HCT116 (cell line): Measurements from ENCODE around the gene SYNGR1. TPM values are rescaled to one million over a fixed set of nuclear protein-coding genes. Genes with fewer than 3 reads are reported as not detected.

Experiments
- ATAC-seq: fragments of 200-7000 bp; cut with Tn5 transposase; 2 replicates; pipeline ENCODE4 v1.9.1; 2020; ENCODE audit warnings: mild to moderate bottlenecking, moderate library complexity
- BruUV-seq: library from RNA; stranded (reverse); fragments of 400-500 nt; replicated peaks from 2 replicates; lab custom pipeline; 2021; lab: Mats Ljungman, UMichigan
- CTCF ChIA-PET: fragments of 300-600 bp; sonication (Branson Sonifier 250); formaldehyde crosslinking; loops from one replicate; lab custom pipeline; 2021; ENCODE audit warnings: antibody characterized with exemption; lab: Charles Lee
- POLR2A ChIA-PET: fragments of 300-600, 350-600 bp; sonication (Branson Sonifier 250); formaldehyde crosslinking; loops from one replicate; lab custom pipeline; 2021; ENCODE audit warnings: antibody characterized with exemption; lab: Charles Lee
- RAD21 ChIA-PET, 2 experiments: fragments of 300-600 bp; sonication (Branson Sonifier 250); formaldehyde crosslinking; loops; one replicate each; lab custom pipeline; 2023; ENCODE audit warnings: low total read pairs in 2 of 2; ENCODE audit not compliant: uncharacterized antibody in 2 of 2, unreplicated experiment in 2 of 2, low non-redundant PET in 1 of 2; lab: Charles Lee
- DNase-seq: peaks from one replicate; pipeline ENCODE4 v3.0.0-alpha.2; 2010; ENCODE audit warnings: low read depth, low spot score
- H2AFZ ChIP-seq: fragments of 200-600 bp; shearing (Covaris generic), sonication (generic); 2 replicates; pipeline ENCODE4 v1.6.1; 2017; ENCODE audit warnings: low read depth, mixed run types, mixed read lengths, antibody characterized with exemption, low read length; ENCODE audit not compliant: poor library complexity, severe bottlenecking
- H3K27ac ChIP-seq: 2 replicates; pipeline ENCODE4 v1.5.1; 2012; ENCODE audit warnings: low read depth, low read length
- H3K27me3 ChIP-seq: fragments of 200-600 bp; sonication (generic); 2 replicates; pipeline ENCODE4 v1.6.1; 2016; ENCODE audit warnings: mixed run types, low read length, mixed read lengths; ENCODE audit not compliant: insufficient read depth
- H3K36me3 ChIP-seq, 2 experiments: fragments of 200-500 bp in 1 of 2; fragments of 200-600 bp in 1 of 2; sonication (Bioruptor generic) in 1 of 2; sonication (generic) in 1 of 2; 2 replicates each; pipeline versions ENCODE4 v1.5.1 to v1.6.1; 2014 to 2016; ENCODE audit warnings: low read length in 2 of 2, inconsistent platforms in 1 of 2, mixed read lengths in 1 of 2, mixed run types in 1 of 2; ENCODE audit not compliant: insufficient read depth in 2 of 2, control insufficient read depth in 1 of 2
- H3K4me1 ChIP-seq, 2 experiments: fragments of 200-600 bp in 1 of 2; sonication (generic) in 1 of 2; 2 replicates each; pipeline versions ENCODE4 v1.5.1 to v1.6.1; 2012 to 2017; ENCODE audit warnings: low read length in 2 of 2, inconsistent platforms in 1 of 2, mild to moderate bottlenecking in 1 of 2, mixed read lengths in 1 of 2, mixed run types in 1 of 2, moderate library complexity in 1 of 2; ENCODE audit not compliant: insufficient read depth in 2 of 2, control insufficient read depth in 1 of 2
- H3K4me2 ChIP-seq: fragments of 200-600 bp; sonication (generic); 2 replicates; pipeline ENCODE4 v1.6.1; 2017; ENCODE audit warnings: mixed run types, low read length, mixed read lengths
- H3K4me3 ChIP-seq, 2 experiments: fragments of 200-600 bp in 1 of 2; sonication (generic) in 1 of 2; replicated peaks in 1 of 2; 2 replicates each; pipeline ENCODE4 v1.5.1; 2011 to 2016; ENCODE audit warnings: low read length in 2 of 2, control low read depth in 1 of 2, low read depth in 1 of 2, mild to moderate bottlenecking in 1 of 2, mixed read lengths in 1 of 2, mixed run types in 1 of 2
- H3K79me2 ChIP-seq: fragments of 200-600 bp; sonication (generic); 2 replicates; pipeline ENCODE4 v1.6.1; 2017; ENCODE audit warnings: mild to moderate bottlenecking, mixed run types, low read length, moderate library complexity, mixed read lengths; ENCODE audit not compliant: insufficient read depth
- H3K9ac ChIP-seq: fragments of 200-600 bp; sonication (generic); 2 replicates; pipeline ENCODE4 v1.6.1; 2016; ENCODE audit warnings: low read length, mixed read lengths
- H3K9me2 ChIP-seq: fragments of 200-600 bp; sonication (generic), shearing (Covaris generic); 2 replicates; pipeline ENCODE4 v1.6.1; 2017; ENCODE audit warnings: mixed run types, mild to moderate bottlenecking, moderate library complexity; ENCODE audit not compliant: insufficient read depth
- H3K9me3 ChIP-seq, 2 experiments: fragments of 200-500 bp in 1 of 2; fragments of 200-600 bp in 1 of 2; sonication (Bioruptor generic) in 1 of 2; sonication (generic) in 1 of 2; 2 replicates each; pipeline ENCODE4 v1.6.1; 2014 to 2017; ENCODE audit warnings: low read length in 2 of 2, mixed read lengths in 2 of 2, inconsistent platforms in 1 of 2, low read depth in 1 of 2, mild to moderate bottlenecking in 1 of 2, mixed run types in 1 of 2, moderate library complexity in 1 of 2; ENCODE audit not compliant: control insufficient read depth in 1 of 2, insufficient read depth in 1 of 2
- H4K20me1 ChIP-seq: fragments of 200-600 bp; sonication (generic), shearing (Covaris generic); 2 replicates; pipeline ENCODE4 v1.6.1; 2017; ENCODE audit warnings: mixed run types, mild to moderate bottlenecking, moderate library complexity; ENCODE audit not compliant: insufficient read depth
- CBX3 ChIP-seq: IDR thresholded peaks from 2 replicates; pipeline ENCODE4 v1.6.1; 2012; ENCODE audit warnings: low read depth
- CTCF ChIP-seq, 3 experiments: fragments of 200-600 bp in 1 of 3; sonication (generic) in 1 of 3; IDR thresholded peaks in 2 of 3; conservative IDR thresholded peaks in 1 of 3; 2 replicates each; pipeline ENCODE4 v1.5.1; 2012 to 2017; ENCODE audit warnings: low read depth in 2 of 3, low read length in 2 of 3, antibody characterized with exemption in 1 of 3, borderline replicate concordance in 1 of 3, control low read depth in 1 of 3, mild to moderate bottlenecking in 1 of 3, mixed read lengths in 1 of 3, mixed run types in 1 of 3, moderate library complexity in 1 of 3; ENCODE audit not compliant: insufficient read depth in 1 of 3
- POLR2A ChIP-seq: IDR thresholded peaks from 2 replicates; pipeline ENCODE4 v1.7.0; 2011; ENCODE audit warnings: borderline replicate concordance; ENCODE audit not compliant: insufficient read depth, insufficient read length; ENCODE audit errors: extremely low read depth
- RAD21 ChIP-seq: IDR thresholded peaks from 2 replicates; pipeline ENCODE4 v1.6.1; 2012; ENCODE audit warnings: low read depth, mild to moderate bottlenecking
- REST ChIP-seq: IDR thresholded peaks from 2 replicates; pipeline ENCODE4 v1.6.1; 2012; ENCODE audit warnings: low read depth
- SIN3A ChIP-seq: IDR thresholded peaks from 2 replicates; pipeline ENCODE4 v1.6.1; 2012; ENCODE audit warnings: low read depth
- SRF ChIP-seq: IDR thresholded peaks from 2 replicates; pipeline ENCODE4 v1.6.1; 2012; ENCODE audit warnings: low read depth
- TCF7L2 ChIP-seq: IDR thresholded peaks from 2 replicates; pipeline ENCODE4 v1.7.0; 2011; ENCODE audit warnings: borderline replicate concordance, inconsistent platforms; ENCODE audit not compliant: insufficient read depth, insufficient read length; ENCODE audit errors: extremely low read depth
- ZBTB33 ChIP-seq: IDR thresholded peaks from 2 replicates; pipeline ENCODE4 v1.6.1; 2011; ENCODE audit warnings: mild to moderate bottlenecking, low read length, moderate library complexity; ENCODE audit not compliant: insufficient replicate concordance; ENCODE audit errors: extremely low read depth
- intact Hi-C: fragments of 100-400 bp; cut with micrococcal nuclease; formaldehyde crosslinking; loops from 2 replicates; pipeline ENCODE4 v1.10.0; 2022
- total RNA-seq: library from RNA; stranded (reverse); gene quantifications from one replicate; pipeline ENCODE4 v1.2.1, GENCODE V29; 2021; ENCODE audit not compliant: unreplicated experiment
- TF ChIP-seq, protein P1 (sequence below): IDR thresholded peaks from 2 replicates; pipeline ENCODE4 v1.6.1; 2012
- TF ChIP-seq, protein P2 (sequence below): IDR thresholded peaks from 2 replicates; pipeline ENCODE4 v1.6.1; 2012

SYNGR1 gene
- total RNA-seq, 1 experiment from 2014 or later = 20.7 TPM

DNA sequence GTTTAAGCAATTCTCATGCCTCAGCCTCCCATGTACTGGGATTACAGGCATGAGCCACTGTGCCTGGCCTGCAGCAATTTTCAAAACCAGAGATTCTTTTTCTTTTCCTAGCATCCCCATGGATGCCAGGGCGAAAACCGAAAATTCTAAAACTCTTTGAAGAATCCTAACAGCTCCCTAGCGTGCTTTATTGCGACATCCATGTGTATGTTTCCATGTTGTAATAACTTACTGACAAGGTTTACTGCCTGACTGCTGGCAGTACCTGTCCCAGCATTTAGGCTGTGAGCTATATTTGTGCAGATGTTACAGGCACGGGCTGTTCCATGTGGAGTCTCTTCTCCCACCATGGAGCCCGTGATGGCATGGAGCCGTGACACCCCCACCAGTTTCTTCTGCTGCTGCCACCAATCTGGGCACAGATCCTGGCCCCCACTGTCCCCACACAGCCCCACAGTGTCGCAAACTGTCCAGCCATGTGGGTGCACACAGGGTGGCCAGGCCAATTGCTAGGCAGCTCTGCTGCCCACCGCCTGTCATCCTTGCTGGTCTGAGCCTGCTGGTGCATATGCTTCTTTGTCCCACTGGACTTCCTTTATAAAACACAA lies 42.7 kb downstream of the SYNGR1 start (continued):
- TF ChIP-seq ZBTB33 = no peak

DNA sequence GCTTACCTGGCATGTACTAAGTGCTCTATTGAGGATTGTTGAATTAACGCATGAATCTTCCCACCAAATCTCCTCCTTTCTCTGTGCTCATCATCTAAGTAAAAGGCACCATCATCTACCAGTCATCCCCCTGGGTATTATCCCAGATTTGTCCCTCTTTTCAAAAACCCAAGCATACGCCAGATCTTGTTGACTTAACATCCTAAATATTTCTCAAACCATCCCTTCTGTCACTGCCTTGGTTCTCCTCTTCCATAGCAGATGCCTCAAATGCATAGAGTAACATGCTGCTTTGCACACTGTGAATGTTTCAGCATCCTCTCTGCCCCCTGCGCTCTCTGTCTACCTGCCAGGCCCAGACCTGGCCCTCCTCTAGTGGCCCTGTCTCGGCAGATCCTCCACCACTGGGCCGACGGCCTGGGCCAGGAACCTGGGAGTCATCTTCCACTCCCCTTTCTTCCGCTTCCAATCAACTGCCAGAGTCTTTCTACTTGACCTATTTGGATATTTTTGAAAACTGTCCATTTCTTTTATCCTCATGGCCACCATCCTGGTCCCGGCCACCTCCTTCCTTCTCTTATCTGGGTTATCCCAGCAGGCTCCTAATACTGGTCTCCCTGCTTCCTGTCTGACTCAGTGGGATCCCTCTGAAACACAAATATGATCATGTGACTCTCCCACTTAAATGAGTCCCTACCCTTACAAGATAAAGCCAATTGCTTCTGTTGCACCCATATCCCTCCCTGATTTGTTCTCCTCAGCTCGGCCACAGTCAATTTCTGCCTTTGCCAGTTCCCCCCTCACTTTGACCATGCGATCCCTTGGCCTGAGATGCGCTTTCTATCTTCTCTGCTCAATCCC lies 46.4 kb downstream of the SYNGR1 start:
- ChIA-PET POLR2A (no interaction called here), RAD21 (no interaction called here), CTCF (no interaction called here)
- no peak overlapping the region for H2AFZ ChIP-seq
- no peaks in the 10 kb centered on the region for H3K9me2 ChIP-seq
- no peaks in the 10 kb centered on the region for H3K27me3 ChIP-seq
- no peak overlapping the region for H3K4me3 ChIP-seq
- no peak overlapping the region for H3K27ac ChIP-seq
- ATAC-seq = no peak
- intact Hi-C loops = no loop called here
- no peak for DNase-seq
- H3K4me2 ChIP-seq = no peak overlapping the region
- no peak overlapping the region for H3K9ac ChIP-seq
- no peaks in the 10 kb centered on the region for H4K20me1 ChIP-seq
- H3K9me3 ChIP-seq = no peaks in the 10 kb centered on the region
- BruUV-seq = no TSS peak
- H3K4me1 ChIP-seq = peaks cover 0 to 11% of the 10 kb centered on the region in 2 experiments; a peak in 1 of 4 replicates
- H3K36me3 ChIP-seq = no peaks in the 10 kb centered on the region
- peaks cover 12% of the 10 kb centered on the region for H3K79me2 ChIP-seq
- no peak for TF ChIP-seq REST
- no peak for TF ChIP-seq CTCF (IDR thresholded peaks at IDR 0.05 in 2 of 3, conservative IDR thresholded peaks at IDR 0.05 in 1 of 3; ENCODE audit: borderline replicate concordance in 1 of 3, insufficient read depth in 1 of 3, low read depth in 2 of 3, low read length in 2 of 3)
- no peak for TF ChIP-seq SIN3A
- no peak for TF ChIP-seq TCF7L2
- TF ChIP-seq, protein P1, sequence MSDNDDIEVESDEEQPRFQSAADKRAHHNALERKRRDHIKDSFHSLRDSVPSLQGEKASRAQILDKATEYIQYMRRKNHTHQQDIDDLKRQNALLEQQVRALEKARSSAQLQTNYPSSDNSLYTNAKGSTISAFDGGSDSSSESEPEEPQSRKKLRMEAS = no peak
- TF ChIP-seq CBX3 = no peak
- no peak for TF ChIP-seq ZBTB33
- no peak for TF ChIP-seq POLR2A
- TF ChIP-seq SRF = no peak
- no peak for TF ChIP-seq RAD21
- TF ChIP-seq, protein P2, sequence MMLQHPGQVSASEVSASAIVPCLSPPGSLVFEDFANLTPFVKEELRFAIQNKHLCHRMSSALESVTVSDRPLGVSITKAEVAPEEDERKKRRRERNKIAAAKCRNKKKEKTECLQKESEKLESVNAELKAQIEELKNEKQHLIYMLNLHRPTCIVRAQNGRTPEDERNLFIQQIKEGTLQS = no peak
